GM19463 (cell line): ENCODE results near the gene TMED4.

ENCODE experiments used
- ATAC-seq: cut with Tn5 transposase; IDR thresholded peaks from one replicate; pipeline ENCODE4 v1.9.1; 2021; ENCODE audit warnings: mild to moderate bottlenecking, moderate library complexity; ENCODE audit not compliant: unreplicated experiment

Gene TMED4

DNA sequence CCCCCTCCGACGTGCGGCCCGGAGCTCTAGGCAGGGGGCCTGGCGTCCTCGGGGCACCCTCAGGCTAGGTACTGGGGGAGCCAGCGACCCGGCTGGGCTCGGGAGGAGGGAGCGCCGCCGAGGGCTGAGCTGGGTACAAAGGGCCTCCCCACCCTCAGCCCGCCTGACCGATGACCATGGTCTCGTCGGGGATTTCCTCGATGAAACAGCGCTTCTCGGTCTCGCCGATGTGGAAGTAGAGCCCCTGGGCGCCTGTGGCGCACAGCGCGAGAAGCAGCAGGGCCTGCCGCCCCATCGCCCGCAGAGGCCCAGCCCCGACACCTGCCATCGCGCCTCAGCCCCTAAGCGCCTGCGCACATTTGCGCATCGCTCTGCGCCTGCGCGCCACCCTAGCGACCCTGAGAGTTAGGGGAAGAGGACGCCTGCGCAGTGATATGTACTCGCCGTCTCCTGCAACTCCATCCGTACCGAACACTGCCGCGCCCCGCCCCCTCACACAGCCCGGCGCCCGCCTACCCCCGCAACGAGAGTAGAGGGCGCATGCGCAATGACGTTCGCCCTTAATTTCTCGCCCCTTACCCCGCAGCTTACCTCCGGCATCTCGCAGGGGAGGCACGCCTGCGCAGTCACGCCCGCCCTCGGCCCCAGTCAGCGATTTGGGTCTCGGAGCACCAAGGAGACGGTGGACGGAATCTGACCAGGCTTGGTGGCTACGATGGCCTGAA lies at the start of gene TMED4:
TSS of gene TMED4 (minus strand) at position 353 of the 725 bp plus-strand sequence. CDS start at position 328, 25 bp downstream.
- ATAC-seq = peak; percentile 86

- ATAC-seq = no peak
Measured at GRCh38 chr7:44631458-44632115, 49.6 kb upstream of the TMED4 start.

DNA sequence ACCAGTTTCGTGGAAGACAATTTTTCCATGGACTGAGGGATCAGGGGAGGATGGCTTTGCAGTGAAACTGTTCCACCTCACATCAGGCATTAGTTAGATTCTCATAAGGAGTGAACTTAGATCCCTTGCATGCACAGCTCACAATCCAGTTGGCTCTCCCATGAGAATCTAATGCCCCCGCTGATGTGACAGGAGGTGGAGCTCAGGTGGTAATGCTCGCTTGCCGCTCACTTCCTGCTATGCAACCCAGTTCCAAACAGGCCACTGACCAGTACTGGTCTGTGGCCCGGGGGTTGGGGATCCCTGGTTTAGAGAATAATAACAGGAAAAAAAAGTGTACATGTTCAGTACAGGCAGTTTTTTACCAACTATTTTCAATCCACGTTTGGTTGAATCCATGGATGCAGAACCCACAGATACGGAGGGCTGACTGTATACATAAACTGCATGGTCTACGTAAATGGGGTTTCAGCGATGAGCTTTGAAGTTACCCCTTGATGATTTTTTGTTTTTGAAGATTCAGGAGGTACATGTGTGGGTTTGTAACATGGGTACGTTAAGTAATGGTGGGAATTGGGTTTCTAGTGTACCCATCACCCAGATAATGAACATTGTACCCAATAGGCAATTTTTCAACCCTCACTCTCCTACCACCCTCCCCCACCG lies 48.9 kb upstream of the TMED4 start:
- ATAC-seq = no peak

DNA sequence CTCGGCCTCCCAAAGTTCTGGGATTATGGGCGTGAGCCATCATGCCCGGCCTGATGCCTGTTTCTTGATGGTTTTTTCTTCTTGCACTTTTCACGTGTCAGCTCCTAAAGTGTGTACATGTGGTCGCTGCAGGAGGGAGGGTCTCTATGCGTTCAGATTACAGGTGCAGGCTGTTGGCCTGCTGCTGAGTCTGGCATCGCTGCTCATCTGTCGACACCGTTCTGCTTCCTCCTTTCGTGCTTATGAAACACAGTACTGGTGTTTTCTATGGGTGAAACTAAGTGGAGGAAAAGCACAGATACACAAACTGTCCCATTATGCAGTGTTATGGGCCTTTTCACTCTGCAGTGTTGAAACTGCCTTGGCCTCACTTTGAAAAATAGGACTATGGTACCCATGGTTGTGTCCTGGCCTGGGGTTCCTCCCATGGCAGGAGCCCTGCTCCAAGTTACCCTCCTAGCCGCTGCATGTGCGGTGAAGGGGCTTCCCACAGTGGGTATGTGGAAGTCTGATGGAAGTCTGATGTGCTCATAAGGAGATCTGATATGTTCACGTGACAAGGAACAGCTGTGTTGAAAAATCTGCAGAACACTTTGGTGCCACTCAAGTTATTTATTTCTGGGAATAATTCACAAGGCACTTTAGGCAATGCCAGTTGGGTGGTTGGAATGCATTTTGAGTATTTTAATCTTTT lies 47.9 kb upstream of the TMED4 start:
- peak; percentile 26 for ATAC-seq

GRCh38 chr7:44626620-44627019 lies 44.6 kb upstream of the TMED4 start:
- no peak for ATAC-seq

DNA sequence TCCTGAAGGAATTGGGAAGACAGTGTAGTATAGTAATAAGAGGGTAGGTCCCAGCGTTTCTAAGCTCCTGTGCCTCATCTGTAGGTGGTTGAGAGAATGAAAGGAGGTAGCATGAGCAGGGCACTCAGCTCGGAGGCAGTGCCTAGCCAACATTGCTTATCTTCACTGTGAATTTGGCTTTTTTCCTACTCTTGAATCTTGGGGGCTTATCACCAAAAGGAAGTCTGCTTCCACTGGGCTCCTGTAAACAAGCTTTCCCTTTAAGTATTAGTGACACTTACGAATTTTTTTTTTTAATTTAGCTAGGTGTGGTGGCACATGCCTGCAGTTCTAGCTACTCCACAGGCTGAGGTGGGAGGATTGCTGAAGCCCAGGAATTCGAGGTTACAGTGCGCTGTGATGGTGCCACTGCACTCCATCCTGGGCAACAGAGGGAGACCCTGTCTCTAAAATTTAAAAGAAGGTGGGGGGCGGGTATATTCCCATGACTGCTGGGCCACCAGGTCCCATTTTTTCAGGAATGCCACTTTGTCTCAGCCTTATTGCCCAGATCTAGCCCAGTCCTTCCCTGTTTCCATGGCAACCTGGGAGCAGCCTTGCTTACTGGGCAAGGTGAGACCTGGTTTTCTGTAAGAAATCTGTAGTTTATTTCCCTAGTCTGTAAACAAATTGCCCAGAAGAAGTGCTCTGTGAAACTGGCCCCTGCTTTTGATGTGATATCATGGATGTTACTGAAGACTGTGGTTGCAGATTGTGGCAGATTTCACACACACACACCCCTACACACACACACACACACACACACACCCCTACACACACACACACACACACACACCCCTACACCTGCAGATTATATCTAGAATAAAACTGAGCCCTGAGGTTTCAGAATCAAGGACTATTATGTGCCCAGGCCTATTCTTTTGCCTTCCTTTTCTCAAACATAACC lies 43.8 kb upstream of the TMED4 start:
- no peak for ATAC-seq

GRCh38 chr7:44624318-44624717 lies 42.3 kb upstream of the TMED4 start:
- no peak for ATAC-seq

- peak; percentile 82 for ATAC-seq
Measured at GRCh38 chr7:44622342-44623151, 40.5 kb upstream of the TMED4 start.

DNA sequence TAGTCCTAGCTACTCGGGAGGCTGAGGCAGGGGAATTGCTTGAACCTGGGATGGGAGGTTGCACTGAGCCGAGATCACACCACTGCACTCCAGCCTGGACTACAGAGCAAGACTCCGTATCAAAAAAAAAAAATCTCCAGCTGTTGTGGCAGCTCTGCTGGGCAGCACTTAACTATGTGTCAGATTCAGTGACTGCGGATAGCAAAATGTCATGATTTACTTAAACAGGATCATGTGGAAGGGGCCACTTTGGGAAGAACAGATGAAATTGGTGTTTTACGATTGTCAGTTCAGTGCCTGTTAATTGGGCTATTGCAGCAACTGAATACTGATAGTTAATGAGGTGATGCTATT lies 39.7 kb upstream of the TMED4 start:
- ATAC-seq = no peak

DNA sequence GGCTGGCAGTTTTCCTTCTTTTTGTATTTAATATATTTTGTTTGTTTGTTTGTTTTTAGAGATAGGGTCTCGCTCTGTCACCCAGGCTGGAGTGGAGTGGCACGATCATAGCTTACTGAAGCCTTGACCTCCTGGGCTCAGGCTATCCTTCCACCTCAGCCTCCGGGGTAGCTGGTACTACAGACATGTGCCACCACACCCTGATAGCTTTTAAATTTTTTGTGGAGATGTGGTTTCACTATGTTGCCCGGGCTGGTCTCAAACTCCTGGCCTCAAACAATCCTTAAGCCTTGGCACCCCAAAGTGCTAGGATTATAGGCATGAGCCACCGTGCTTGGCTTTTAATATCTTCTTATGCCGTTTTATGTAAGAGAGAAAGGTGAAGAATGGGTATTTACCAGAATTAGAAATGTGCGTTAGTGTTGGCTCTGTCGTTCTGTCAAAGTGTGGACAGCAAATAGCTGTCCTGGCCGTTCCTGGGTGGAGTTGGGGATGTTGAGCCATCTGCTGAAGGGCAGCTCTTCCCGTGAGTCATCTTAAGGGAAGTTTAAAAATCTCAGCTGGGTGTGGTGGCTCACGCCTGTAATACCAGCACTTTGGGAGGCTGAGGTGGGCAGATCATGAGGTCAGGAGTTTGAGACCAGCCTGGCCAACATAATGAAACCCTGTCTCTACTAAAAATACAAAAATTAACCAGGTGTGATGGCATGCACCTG lies 39.2 kb upstream of the TMED4 start:
- no peak for ATAC-seq

DNA sequence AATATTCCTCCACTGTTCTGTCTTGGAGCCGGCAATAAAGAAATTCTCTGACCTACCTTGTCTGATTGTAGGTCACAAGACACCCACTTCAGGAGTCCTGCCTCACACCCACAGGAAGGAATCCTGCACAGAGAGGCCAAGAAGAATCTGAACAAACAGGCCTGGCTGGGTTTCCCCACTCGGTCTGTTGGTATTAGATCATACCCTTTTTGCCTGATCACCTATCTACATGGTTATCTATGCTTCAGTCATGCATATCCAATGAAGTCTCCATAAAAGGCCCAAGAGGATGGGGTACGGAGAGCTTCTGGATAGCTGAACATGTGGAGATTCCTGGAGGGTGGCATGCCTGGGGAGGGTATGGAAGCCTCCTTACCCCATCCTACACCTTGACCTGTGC lies 36.7 kb upstream of the TMED4 start:
- no peak for ATAC-seq

GRCh38 chr7:44618045-44618444 lies 36.0 kb upstream of the TMED4 start:
- ATAC-seq = no peak

DNA sequence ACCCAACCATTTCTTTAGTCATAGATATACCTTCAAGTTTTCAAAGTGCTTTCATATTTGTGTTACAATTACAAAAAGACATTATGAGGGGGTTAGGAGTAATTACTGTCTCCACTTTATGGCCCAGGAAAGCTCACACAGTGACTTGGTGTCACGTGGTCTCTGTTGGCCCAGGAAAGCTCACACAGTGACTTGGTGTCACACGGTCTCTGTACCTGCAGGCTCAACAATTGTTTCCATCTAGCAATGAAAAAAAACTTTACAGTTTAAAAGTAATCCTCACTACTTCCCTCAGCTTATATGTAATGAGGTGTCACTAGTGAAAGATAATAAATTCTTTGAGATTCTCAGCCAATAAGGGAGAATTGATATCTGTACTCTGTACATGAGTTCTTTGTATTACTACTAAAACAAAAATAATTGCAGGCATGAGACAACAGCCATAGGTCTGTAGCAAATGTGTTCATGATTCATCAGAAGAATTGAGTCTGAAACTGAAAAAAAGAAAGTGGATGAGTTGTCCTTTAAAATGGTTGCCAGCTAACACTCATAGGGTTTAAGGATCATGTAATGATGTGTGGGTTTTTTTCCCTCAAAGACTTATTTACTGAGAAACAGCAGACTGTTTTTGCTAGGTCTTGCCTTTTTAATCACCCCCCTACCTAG lies 35.3 kb upstream of the TMED4 start:
- ATAC-seq = no peak

DNA sequence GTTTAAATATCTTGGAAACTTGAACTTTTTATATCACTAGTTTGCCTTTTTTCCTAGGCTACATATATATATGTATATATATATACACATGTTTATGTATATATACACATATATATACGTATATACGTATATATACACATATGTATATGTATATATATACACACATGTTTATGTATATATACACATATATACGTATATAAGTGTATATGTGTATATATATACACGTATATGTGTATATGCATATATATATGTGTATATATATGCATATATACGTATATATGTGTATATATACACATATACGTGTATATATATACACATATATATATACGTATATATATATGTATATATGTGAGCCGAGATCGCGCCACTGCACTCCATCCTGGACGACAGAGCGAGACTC lies 34.5 kb upstream of the TMED4 start:
- no peak for ATAC-seq

DNA sequence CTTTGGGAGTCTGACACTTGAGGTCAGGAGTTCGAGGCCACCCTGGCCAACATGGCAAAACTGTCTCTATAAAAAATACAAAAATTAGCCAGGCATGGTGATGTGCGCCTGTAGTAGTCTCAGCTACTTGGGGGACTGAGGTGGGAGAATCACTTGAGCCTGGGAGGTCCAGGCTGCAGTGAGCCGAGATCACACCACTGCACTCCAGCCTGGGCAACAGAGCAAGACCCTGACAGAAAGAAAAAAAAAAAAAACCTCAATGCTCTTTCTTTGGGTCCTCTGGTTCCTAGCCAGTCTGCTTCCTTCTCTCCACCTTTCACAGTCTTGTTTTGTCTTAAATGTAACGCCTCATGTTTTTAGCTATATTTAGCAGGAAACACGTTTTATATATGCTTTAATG lies 33.8 kb upstream of the TMED4 start:
- no peak for ATAC-seq

DNA sequence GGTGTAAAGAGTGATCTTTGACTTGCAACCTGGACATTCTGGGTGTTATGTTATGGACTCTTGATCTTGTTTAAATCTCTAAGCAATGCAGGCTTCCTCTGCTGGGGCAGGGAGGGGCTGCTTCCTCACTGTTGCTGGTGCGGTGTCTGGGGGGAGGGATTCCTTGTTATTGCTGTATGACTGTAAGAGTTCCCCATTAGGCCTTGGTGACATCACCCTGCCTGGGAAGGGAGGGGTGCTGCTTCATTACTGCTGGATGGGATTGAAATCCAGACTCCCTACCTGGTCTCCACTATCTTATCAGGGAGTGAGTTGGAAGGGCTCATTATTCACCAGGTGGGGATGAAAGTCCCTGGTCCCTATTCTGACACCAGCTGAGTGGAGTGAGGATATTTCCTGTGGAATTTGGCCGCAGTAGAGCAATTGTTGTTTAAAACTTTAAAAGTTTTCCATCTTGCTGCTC lies 33.1 kb upstream of the TMED4 start:
- ATAC-seq = no peak

DNA sequence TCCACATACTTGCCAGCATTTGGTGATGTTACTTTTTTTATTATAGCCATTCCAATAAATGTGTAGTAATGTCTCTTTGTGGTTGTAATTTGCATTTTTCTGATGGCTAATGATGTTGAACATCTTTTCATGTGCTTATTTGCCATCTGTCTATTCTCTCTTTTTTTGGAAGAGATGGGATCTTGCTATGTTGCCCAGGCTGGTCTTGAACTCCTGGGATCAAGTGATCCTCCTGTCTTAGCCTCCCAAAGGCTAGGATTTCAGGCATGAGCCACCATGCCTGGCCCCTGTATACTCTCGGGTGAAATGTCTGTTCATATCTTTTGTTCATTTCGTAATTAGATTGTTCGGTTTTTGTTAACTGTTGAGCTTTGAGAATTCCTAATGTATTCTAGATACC lies 27.8 kb upstream of the TMED4 start:
- ATAC-seq = no peak

- no peak for ATAC-seq
Measured at GRCh38 chr7:44608916-44609648, 27.1 kb upstream of the TMED4 start.
